HG02610 (cell line): Measurements from ENCODE around the gene IFNA10.
"Not testable (repeated sequence)": the region's sequence is repeated elsewhere in the genome, so short reads cannot be mapped to it uniquely, and the experiment has no call there.

Experiments used
- ATAC-seq: cut with Tn5 transposase; IDR thresholded peaks from one replicate; pipeline ENCODE4 v1.9.1; 2021; ENCODE audit warnings: mild to moderate bottlenecking, moderate library complexity; ENCODE audit not compliant: unreplicated experiment

Gene IFNA10

DNA sequence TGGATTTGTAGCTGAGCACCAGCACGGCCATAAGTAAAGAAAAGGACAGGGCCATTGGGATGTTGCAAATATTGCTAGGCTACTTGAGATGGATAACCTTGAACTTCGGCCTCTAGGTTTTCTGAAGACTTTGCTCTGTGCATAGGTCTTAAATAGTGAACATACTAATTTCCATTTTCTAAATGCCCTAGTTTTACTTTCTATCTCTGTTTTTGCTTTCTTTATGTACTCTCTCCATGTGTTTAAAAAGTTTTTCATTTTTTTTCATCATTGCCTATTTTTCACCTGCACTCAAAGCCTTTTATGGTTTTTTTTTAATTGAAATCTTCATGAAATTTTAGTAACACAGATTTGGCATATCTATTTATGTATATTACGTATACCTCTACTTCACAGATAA, at the start of gene IFNA10:
Gene IFNA10 (minus strand): TSS at position 101 of the 400 bp plus-strand sequence. CDS start 46 bp downstream, at position 55.
- not testable (repeated sequence) for ATAC-seq

DNA sequence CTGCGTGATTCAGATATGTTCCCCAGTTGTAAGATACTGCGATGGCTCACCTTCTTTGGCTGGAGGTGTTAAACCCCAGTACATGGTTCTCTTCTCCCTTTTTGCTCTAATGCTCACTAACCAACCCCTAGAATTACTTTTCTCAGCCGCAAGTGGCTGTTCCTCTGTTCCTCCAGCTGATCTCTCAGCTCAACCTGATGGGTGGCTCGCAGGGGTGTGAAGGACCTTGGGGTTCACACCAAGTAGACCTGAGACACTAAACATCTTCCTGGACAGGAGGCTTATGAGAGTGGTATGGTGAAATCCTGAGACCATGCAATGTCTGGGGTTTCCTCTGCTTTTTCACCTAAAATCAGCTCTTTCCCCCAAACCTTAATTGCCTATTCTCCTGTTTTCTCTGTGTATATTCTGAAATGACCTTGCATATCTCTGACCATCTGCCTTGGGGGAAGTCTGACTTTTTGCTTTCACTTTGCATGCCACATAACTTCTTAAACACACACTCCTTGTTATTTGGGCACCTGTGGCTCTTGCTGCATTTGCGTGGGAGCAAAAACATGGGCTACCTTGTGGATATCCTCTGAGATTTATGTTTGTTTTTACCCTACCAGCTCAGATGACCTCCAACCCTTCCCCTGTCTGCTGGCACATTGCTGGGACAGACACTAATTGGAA, 48.7 kb upstream of the IFNA10 start:
- no peak for ATAC-seq

DNA sequence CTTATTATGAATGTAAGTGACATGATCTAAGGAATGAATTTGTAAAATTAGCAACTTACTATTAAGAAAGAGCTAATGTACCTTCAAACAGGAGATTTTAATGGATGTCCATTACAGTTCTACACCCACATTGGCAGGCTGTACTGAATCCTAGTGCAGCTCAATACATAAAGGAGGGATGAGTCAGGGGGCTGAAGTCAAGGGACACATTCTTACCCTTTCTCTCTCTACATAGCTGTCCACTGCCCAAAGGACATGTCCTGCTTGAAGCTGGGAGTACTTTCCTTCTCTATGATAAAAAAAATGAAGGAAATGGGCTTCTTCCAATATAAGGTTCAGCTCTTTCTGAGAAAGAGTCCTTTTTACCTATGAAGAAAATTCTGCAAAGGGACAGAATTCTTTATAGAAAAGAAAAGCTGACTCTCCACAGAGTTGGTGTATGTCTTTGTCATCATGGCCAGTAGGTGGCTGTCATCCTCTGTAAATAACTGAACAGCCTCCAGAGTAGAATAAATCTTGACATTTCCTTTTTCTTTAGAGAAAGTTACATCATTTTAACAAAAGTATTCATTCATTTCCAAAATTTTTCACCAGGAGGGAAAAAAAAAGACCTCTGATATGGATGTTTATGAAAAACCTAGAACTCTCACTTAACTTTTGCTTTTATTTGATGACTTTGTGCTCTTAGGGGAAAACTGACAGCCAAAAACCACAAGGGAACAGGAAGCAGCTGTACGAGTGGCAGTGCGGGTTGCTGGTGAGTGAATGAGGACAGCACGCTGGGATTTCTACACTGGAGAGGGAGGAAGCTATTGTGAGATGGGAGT, 46.0 kb upstream of the IFNA10 start:
- peak; percentile 82 for ATAC-seq

DNA sequence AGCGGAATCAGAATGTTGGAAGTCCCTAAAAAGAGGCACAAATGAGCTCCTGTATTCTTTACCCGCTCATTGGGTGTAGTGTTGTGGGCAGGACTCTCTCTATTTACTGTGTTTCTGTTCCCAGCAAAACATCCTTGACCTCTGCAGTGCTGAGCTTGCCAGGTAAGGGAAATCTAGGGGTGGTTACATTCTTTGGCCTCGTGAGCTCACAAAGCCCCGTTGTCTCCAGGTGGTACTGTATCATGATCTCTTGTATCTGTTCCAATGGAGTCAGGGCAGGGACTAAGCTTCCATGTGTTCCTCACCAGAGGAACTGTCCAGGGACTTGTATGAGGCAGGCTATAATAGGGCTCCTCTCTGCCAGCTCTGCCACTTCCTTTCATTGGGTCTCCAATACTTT, 44.7 kb upstream of the IFNA10 start:
- ATAC-seq = no peak

DNA sequence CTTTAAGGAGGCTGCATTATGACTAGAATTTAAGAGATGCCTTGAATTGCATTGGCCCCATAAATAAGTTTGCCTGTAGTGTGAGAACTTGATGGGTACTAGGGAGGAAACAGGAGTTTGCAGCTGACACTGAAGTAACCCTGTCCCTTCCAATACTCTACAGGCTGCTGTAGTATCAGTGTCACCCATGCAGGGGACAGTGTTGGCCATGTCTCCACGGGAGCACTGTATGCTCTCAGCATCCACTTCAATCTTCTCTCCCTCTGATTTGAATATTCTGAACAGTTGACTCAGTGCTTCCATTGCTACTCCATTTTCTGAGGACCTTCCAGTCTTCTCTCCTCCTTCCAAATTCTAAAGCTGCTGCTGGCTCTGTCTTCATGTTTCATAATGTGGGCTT, 44.2 kb upstream of the IFNA10 start:
- no peak for ATAC-seq

DNA sequence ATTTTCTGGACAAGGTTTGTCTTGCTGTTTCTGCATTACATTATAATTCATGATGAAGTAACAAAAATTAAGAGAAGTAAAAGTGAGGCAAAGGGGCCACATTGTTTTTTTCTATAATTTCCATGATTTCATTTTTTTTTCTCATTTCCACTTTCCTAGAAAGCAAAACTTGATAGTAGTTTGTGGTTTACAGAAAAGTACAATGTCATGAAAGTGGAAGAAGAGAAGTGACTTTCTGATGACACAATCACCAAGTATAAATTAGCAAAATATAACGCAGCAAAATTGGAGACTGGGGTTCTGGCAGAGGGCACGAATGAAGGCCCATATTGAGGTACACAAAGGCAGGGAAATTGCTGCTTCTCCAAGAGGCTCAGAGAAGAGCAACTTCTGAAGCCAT, 37.9 kb upstream of the IFNA10 start:
- no peak for ATAC-seq

DNA sequence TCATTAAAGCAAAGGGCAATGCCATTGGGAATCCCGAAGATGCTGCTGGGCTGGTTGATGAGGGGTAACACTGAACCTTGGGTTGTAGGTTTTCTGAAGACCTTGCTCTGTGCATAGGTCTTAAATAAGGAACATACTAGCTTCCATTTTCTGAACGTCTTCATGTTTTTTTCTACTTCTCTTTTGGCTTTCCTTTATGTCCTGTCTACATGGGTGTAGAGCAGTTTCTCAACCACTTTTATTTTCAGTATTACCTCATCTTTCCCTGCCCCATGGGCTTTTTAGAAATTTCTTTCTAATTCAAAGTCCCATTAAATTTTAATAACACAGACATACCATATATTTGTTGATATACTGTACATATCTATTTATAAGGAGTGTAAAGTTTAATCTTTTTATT, 33.0 kb upstream of the IFNA10 start, which contains the start of gene IFNA14:
Gene IFNA14 (minus strand): TSS at position 95 of the 400 bp plus-strand sequence. CDS start 70 bp downstream, at position 25.
- ATAC-seq = no peak

DNA sequence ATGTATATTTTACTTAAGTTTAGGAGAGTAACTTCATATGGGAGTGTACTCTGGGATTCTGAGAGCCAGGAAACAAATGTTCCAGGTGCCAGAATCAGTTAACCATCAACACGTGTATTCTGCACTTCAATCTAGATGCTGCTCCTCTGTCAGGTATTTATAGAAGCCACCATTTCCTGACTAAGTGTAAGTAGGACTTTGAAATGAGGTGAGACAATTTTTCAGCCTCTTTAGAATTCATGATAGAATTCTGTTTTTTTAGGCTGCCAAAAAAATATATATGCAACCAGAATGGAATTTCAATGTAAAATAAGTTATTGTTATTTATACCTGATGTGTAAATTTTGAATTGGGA, 29.4 kb upstream of the IFNA10 start:
- ATAC-seq = not testable (repeated sequence)

DNA sequence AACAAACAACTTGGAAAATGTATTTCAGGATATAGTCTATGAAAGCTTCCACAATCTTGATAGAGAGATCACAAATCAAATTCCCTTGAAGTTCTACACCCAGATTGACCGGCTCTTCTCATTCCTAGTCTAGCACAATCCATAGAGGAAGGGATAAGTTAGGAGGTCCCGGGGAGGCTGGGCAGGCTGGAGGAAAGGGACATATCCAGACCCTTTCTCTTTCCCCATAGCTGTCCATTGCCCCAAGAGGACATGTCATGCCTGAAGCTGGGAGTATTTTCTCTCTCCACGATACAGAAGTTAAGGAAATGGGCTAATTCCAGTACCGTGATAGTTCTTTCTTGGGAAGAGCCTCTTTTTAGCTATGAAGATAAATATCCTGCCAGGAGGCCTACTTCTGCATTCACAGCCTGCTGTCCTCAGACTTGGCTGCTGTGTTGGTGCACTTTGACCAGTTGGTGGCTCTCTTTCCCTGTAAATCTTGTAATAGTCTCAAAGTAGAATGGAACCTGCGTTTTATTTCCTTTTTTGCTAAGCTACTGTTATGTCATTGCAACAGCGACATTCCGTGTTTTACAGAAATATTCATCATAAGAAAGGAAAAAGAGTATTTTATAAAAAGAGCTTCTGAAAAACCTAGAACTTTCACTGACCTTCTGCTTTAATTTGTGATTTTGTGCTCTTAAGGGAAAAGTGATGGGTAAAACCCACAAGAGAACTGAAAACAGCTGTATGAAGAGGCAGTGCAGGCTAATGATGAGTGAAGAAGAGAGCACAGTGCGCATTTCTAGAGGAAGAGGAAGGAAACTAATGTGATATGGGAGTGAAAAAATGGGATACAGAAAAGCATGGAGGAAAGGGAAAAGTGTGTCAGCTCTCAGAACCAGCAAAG, 28.8 kb upstream of the IFNA10 start:
- ATAC-seq = peak; percentile 82

DNA sequence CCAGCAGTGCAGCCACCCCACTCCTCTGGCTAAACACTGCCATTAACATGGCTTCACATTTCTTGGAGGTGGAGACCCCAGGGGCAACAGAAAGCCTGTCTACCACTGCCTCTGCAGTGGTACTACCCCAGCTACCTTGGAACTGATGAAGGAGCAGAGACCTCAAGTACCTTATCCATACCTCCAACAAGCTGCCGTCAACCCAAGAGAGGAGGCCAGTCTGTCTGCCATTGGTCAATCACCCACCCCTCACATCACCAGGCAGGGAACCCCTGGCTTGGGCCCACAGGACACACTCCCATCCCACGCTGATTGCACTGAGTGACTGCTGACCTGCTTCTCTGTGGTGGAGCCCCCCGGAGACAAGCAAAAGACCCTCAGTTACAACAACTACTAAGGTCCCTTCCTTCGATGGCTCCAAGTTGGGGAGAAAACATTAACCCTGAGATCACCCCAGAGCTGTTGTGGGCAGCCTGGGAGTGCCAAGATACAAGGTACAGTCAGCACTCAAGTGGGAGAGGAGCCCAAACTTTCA, 27.3 kb upstream of the IFNA10 start:
- no peak for ATAC-seq

DNA sequence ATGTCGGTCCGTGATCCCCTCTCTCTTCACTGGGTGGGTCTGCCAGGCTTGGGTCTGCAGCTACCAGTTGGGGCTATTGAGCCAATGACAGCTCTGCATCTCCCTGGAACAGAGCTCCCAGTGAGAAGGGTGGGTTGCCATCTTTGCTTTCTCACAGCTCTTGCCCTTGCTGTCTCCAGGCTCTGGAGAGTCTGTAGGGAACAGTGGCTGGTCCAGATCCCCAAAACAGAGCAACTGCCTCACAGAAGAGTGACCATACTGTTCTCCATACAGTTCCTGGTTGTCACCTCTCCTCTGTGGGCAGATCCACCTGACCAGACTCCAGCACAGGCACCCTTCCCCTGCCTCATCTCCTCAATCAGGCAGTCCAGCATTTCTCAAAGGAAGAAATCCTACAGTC, 26.3 kb upstream of the IFNA10 start:
- ATAC-seq = no peak

DNA sequence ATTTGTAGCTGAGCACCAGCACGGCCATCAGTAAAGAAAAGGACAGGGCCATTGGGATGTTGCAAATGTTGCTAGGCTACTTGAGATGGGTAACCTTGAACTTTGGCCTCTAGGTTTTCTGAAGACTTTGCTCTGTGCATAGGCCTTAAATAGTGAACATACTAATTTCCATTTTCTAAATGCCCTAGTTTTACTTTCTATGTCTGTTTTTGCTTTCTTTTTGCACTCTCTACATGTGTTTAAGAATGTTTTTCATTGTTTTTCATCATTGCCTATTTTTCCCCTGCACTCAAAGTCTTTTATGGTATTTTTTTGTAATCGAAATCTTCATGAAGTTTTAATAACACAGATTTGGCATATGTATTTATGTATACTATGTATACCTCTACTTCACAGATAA, 21.2 kb upstream of the IFNA10 start, which contains the start of gene IFNA17:
Gene IFNA17 (minus strand): TSS at position 101 of the 400 bp plus-strand sequence. CDS start 49 bp downstream, at position 52.
- no peak for ATAC-seq

DNA sequence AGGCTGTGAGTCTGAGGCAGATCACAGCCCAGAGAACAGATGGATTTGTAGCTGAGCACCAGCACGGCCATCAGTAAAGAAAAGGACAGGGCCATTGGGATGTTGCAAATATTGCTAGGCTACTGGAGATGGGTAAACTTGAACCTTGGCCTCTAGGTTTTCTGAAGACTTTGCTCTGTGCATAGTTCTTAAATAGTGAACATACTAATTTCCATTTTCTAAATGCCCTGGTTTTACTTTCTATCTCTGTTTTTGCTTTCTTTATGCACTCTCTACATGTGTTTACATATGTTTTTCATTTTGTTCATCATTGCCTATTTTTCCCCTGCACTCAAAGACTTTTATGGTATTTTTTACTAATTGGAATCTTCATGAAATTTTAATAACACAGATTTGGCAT, 10.3 kb upstream of the IFNA10 start, which contains the start of gene IFNA16:
Gene IFNA16 (minus strand): TSS at position 101 of the 400 bp plus-strand sequence. CDS start 6 bp downstream, at position 95.
- not testable (repeated sequence) for ATAC-seq

DNA sequence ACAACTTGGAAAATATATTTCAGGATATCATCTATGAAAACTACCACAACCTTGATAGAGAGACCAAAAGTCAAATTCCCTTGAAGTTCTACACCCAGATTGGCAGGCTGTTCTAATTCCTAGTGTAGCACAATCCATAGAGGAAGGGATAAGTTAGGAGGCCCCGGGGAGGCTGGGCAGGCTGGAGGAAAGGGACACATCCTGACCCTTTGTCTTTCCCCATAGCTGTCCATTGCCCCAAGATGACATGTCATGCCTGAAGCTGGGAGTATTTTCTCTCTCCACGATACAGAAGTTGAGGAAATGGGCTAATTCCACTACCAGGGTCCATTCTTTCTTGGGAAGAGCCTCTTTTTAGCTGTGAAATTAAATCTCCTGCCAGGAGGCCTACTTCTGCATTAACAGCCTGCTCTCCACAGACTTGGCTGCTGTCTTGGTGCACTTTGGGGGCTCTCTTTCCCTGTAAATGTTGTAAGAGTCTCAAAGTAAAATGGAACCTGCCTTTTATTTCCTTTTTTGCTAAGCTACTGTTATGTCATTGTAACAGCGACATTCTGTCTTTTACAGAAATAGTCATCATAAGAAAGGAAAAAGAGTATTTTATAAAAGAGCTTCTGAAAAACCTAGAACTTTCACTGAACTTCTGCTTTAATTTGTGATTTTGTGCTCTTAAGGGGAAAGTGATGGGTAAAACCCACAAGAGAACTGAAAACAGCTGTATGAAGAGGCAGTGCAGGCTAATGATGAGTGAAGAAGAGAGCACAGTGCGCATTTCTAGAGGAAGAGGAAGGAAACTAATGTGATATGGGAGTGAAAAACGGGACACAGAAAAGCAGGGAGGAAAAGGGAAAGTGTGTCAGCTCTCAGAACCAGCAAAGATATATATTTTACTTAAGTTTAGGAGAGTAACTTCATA, 6.7 kb upstream of the IFNA10 start:
- peak; percentile 90 for ATAC-seq

DNA sequence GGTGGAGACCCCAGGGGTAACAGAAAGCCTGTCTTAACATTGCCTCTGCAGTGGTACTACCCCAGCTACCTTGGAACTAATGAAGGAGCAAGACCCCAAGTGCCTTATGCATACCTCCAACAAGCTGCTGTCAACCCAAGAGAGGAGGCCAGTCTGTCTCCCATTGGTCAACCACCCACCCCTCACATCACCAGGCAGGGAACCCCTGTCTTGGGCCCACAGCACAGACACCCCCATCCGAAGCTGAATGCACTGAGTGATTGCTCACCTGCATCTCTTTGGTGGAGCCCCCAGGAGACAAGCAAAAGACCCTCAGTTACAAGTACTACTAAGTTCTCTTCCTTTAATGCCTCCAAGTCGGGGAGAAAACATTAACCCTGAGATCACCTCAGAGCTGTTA, 5.2 kb upstream of the IFNA10 start:
- ATAC-seq = not testable (repeated sequence)

DNA sequence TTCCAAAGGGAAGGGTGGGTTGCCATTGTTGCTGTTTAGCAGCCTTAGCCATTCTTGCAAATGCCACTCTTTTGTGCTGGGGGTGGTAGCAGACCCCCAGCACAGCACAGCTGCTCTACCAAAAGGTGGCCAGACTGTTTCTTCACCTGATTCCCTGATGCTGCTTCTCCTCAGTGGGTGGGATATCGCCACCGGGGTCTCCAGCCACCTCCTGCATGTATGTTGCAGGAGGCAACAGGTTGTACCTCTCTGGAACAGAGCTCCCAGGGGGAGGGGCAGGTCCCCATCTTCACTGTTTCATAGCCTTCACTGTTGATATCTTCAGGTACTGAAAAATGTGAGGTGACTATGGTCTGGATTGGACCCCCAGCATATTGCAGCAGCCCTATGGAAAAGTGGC, 3.8 kb upstream of the IFNA10 start:
- ATAC-seq = not testable (repeated sequence)

DNA sequence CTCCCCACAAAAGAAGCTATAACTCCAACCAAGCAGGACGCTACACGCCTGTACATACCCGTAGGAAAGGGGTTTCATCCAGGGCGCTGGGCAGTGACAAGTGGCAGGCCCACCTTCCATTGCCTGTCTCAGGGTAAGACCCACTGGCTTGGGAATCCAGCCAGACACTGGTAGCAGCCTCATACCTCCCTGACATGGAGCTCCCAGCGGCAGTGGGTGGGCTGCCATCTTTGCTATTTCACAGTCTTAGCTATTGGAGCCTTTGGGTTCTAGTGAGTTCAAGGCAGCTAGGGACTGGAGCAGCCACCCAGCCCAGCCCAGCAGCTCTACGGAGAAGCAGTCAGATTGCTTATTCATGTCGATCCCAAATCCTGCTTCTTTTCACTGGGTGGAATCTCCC, 3.4 kb upstream of the IFNA10 start:
- no peak for ATAC-seq

DNA sequence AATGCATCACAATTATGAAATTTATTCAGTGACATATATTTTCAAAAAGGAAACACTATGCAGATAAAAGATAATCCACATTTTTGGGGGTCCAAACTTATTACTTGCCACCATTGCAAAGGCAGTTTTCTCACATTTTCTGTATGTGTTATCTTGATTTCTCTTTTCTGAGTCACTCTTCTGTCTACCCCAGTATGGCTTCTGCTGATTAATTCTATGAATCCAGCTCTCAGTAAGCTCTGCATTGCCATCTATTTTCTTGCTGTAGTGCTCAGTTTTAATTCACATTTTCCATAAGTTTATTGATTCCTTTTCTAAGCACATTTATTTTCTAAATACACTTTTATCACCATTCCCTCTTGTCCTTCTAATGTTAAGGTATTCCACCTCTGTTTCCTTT, 1.7 kb downstream of the IFNA10 start:
- ATAC-seq = no peak

DNA sequence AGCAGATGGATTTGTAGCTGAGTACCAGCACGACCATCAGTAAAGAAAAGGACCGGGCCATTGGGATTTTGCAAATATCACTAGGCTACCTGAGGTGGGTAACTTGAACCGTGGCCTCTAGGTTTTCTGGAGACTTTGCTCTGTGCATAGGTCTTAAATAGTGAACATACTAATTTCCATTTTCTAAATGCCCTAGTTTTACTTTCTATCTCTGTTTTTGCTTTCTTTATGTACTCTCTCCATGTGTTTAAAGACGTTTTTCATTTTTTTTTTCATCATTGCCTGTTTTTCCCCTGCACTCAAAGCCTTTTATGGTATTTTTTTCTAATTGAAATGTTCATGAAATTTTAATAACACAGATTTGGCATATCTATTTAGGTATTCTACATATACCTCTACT, 4.8 kb downstream of the IFNA10 start, which contains the start of gene IFNA7:
Gene IFNA7 (minus strand): TSS at position 101 of the 400 bp plus-strand sequence. CDS start 40 bp downstream, at position 61.
- ATAC-seq = not testable (repeated sequence)
